Adrenal gland (tissue), 12 donors: ENCODE data around the gene UMPS. TPM values are rescaled to one million over a fixed set of nuclear protein-coding genes. Genes with fewer than 3 reads are reported as not detected.

Experiments used
- DNase-seq, 7 donors: peaks; one replicate each; pipeline ENCODE4 v3.0.0-alpha.2; 2019 to 2020
- H3K27ac ChIP-seq, 5 donors: fragments of 200-600 bp; sonication (generic) in 4 of 5; 1 replicate in 3 of 5; 2 replicates in 2 of 5; pipeline versions ENCODE4 v1.5.1 to v1.8.0; 2016 to 2020; ENCODE audit warnings: mild to moderate bottlenecking in 1 of 5
- H3K27me3 ChIP-seq: fragments of 200-600 bp; 2 replicates; pipeline ENCODE4 v1.8.0; 2021
- H3K36me3 ChIP-seq, 2 donors: fragments of 200-600 bp; replicated peaks in 1 of 2; 1 replicate in 1 of 2; 2 replicates in 1 of 2; pipeline versions ENCODE4 v1.5.1 to v1.8.0; 2018 to 2022
- H3K4me1 ChIP-seq, 2 donors: fragments of 200-600 bp; replicated peaks in 1 of 2; 1 replicate in 1 of 2; 2 replicates in 1 of 2; pipeline versions ENCODE4 v1.5.1 to v1.8.0; 2018 to 2021
- H3K4me3 ChIP-seq, 4 donors: fragments of 200-600 bp; sonication (generic) in 3 of 4; one replicate each; pipeline ENCODE4 v1.5.1; 2016 to 2018
- H3K9me3 ChIP-seq, 3 donors: fragments of 200-600 bp; sonication (generic) in 1 of 3; replicated peaks in 1 of 3; 1 replicate in 2 of 3; 2 replicates in 1 of 3; pipeline versions ENCODE4 v1.5.1 to v1.8.0; 2016 to 2021
- POLR2A ChIP-seq, 2 donors: fragments of 450-650 bp; IDR thresholded peaks; one replicate each; pipeline ENCODE4 v1.6.1; 2017; ENCODE audit warnings: antibody characterized with exemption in 2 of 2, mild to moderate bottlenecking in 2 of 2, moderate library complexity in 1 of 2
- WGBS, 4 donors: extraction: QIAGEN DNeasy Blood & Tissue Kit in 2 of 4; methylation state at CpG; one replicate each; pipeline versions ENCODE4 v1.1.5 to v1.1.7; 2013 to 2017; 5-methylcytosine and 5-hydroxymethylcytosine counted together
- intact Hi-C, 2 donors: fragments of 100-400 bp; cut with DNase I; formaldehyde crosslinking; loops; one replicate each; pipeline versions ENCODE4 v1.14.1 to v1.15.0; 2022 to 2023
- polyA plus RNA-seq, 3 donors: library from polyadenylated mRNA; stranded (reverse); fragments of 200-250 nt in 2 of 3; fragments of 350-450 nt in 1 of 3; fragmentation: Illumina TruSeq in 1 of 3; extraction: RNeasy Lipid Tissue Mini Kit (QIAGEN cat#74804) in 1 of 3; gene quantifications; one replicate each; pipeline ENCODE4 v1.2.3, GENCODE V29; 2013 to 2014
- total RNA-seq, 9 donors: library from RNA; depleted of rRNA in 4 of 9; stranded (reverse); fragments of >200 nt in 4 of 9; fragments of 120-200 nt in 1 of 9; fragmentation: NEBNext Ultra II Directional in 1 of 9; extraction: Animal tissue kit (Norgen Biotek cat#: 25700) in 1 of 9; gene quantifications; one replicate each; pipeline versions ENCODE4 v1.1.0 to v1.2.4, GENCODE V29; 2013 to 2023
- TF ChIP-seq, protein P1 (sequence below), 6 experiments: fragments of 450-650 bp in 4 of 6; fragments of 200-600 bp in 2 of 6; sonication (generic) in 1 of 6; IDR thresholded peaks; 1 replicate in 5 of 6; 2 replicates in 1 of 6; pipeline versions ENCODE4 v1.5.1 to v1.8.0; 2016 to 2021; ENCODE audit warnings: antibody characterized with exemption in 6 of 6, mild to moderate bottlenecking in 2 of 6, moderate library complexity in 1 of 6
- donor health status: healthy with polysubstance abuse.
- donor health status: Bipolar disorder and iron deficiency.
- donor health status: DM: yes; HTN: yes; CAD: no.
- donor health status: DM: no; HTN: no; CAD: no.
- donor health status: DM: no; HTN: no; CAD: no.
- donor health status: DM: yes; HTN: yes; CAD: no.

UMPS gene
- total and polyA plus RNA-seq, 12 donors, result 8.8 to 45.9 (median 26.8) TPM

DNA sequence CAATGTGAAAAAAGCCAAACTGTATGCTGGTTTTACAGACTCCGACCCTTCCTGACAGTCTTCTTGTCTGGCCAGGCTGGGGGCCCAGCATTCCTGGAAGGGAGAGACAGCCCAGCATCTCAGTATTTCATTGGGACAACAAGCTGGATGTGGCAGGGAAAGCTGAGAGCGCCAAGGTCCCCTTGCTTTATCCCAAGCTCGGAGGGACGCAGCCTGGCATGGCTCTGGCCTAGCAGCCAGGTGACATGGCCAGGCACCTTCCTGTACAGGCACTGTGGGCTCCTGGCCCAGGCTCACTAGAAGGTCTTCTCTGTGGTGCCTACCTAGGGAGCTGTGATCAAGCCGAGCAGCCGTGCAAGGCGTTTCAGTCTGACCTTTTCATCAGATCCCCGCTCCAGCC, 33.0 kb downstream of the UMPS start:
- TF ChIP-seq, protein P1, sequence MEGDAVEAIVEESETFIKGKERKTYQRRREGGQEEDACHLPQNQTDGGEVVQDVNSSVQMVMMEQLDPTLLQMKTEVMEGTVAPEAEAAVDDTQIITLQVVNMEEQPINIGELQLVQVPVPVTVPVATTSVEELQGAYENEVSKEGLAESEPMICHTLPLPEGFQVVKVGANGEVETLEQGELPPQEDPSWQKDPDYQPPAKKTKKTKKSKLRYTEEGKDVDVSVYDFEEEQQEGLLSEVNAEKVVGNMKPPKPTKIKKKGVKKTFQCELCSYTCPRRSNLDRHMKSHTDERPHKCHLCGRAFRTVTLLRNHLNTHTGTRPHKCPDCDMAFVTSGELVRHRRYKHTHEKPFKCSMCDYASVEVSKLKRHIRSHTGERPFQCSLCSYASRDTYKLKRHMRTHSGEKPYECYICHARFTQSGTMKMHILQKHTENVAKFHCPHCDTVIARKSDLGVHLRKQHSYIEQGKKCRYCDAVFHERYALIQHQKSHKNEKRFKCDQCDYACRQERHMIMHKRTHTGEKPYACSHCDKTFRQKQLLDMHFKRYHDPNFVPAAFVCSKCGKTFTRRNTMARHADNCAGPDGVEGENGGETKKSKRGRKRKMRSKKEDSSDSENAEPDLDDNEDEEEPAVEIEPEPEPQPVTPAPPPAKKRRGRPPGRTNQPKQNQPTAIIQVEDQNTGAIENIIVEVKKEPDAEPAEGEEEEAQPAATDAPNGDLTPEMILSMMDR (IDR thresholded peaks at IDR 0.05), result no peak
- no peak for TF ChIP-seq POLR2A (IDR thresholded peaks at IDR 0.05)
- Histone ChIP-seq H3K4me1 (peaks cover 0 to 18% of the 10 kb centered on the region in 2 donors), H3K36me3 (peaks cover 0 to 55% of the 10 kb centered on the region in 2 donors), H3K9me3 (no peaks in the 10 kb centered on the region), H3K27me3 (no peaks in the 10 kb centered on the region), H3K4me3 (no peak overlapping the region), H3K27ac (no peak overlapping the region)
- WGBS, 4 donors, result 87 to 95% (median 93%) methylated on average over 7 to 8 of the region's 8 CpGs
- intact Hi-C loops, result loop anchor here in 1 of 2 donors (5.0 kb wide), 1 partner anchor 139 kb away; no protein-coding TSS in a partner anchor
- DNase-seq, result peak in 2 of 7 donors; percentile 10 to 20

DNA sequence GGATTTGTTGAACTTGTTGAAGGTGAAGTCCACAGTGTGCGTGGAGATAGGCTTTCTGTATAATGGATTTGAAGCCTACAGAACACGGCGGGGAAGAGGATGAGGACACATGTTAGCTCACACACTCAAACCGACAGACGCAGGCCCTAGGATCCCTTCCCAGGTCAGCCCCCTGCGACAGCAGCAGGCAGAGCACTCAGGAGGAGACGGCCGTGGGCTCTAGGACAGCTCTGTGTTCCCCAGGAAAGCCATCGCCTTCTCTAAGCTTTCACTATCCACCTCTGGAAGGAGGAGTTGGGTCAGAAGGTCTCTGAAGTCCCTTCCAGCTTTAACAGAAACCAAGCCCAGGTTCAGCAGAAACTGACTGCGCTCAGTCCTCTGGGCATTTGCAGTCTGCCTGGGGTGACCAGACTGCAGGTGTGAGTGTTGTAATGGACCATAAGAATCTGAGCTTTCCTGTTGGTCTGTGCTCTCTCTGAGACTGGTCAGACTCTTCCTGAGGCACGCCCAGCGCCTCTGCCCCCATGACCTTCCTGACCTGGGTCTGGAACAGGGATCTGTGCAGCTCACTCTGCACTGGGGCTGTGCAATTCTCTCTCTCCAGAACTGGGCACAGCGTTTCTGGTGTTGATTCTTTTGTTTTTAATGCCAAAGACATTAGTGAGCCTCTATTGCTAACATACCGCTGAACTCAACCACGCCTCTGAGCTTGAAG, 33.5 kb downstream of the UMPS start:
- Histone ChIP-seq H3K27ac (no peak overlapping the region), H3K4me1 (peaks cover 0 to 18% of the 10 kb centered on the region in 2 donors), H3K4me3 (no peak overlapping the region), H3K27me3 (no peaks in the 10 kb centered on the region), H3K9me3 (no peaks in the 10 kb centered on the region), H3K36me3 (peaks cover 0 to 61% of the 10 kb centered on the region in 2 donors)
- TF ChIP-seq POLR2A (IDR thresholded peaks at IDR 0.05), result no peak
- TF ChIP-seq, protein P1 (IDR thresholded peaks at IDR 0.05), result no peak
- 93 to 96% (median 94%) methylated on average over 14 to 15 of the region's 15 CpGs for WGBS, 4 donors
- DNase-seq, result peak in 1 of 7 donors; percentile 10
- intact Hi-C loops, result loop anchor here in 1 of 2 donors (5.0 kb wide), 1 partner anchor 138 kb away; no protein-coding TSS in a partner anchor

DNA sequence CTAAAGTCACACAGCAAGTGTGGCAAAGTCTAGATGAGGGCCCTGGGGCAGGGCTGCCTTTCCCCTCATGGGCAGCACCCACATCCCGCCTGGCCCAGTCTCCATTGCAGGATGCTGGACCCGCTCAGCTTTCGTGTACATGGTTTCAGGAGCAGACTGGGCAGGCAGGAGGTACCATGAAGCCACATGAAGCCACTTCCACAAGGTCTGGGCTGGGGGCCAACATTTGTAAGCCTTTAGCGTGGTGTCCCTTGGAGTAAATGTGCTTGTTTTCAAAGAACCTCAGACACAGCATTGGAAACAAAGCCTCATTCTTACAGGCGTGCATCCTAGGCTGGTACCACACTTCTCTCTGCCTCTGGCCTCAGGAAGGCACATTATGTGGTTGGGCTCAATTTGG, 34.5 kb downstream of the UMPS start:
- H3K36me3 ChIP-seq, result peaks cover 0 to 63% of the 10 kb centered on the region in 2 donors
- WGBS, 4 donors, result 80 to 95% (median 85%) methylated on average over 2 to 5 of the region's 5 CpGs
- intact Hi-C loops, result loop anchor here in 1 of 2 donors (5.0 kb wide), 1 partner anchor 138 kb away; no protein-coding TSS in a partner anchor

DNA sequence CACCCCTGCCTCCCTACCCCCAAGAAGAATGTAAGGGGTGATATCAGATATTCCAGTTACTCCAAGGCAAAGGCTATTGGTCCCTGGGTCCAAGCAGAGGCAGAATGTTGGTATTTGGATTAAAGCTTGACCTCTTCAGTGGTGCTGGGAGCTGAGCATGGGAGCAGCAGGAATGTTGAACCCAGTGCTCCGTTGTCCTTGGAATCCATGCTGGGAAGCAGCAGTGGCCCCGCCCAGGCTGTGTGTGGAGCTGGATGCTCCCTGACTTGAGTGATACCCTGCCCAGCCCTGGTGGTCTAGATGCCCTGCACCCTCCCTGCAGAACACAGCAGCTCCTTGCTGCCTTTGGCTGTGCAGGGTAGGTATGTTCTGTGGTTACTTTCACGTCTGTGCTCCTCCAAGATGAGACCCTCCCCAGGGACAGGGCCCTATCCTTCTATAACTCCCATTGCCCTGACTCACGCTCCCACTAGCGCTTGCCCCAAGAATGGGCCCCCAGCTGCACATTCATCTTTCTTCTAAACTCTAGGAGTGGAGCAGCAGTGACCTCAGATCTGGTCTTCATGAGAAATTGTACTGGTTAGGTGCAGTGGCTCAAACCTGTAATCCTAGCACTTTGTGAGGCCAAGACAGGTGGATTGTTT, 35.1 kb downstream of the UMPS start:
- peaks cover 0 to 21% of the 10 kb centered on the region in 2 donors for H3K4me1 ChIP-seq
- intact Hi-C loops, result no loop called here
- no peak overlapping the region for H3K4me3 ChIP-seq
- no peak for TF ChIP-seq POLR2A (IDR thresholded peaks at IDR 0.05)
- TF ChIP-seq, protein P1 (IDR thresholded peaks at IDR 0.05), result no peak
- H3K36me3 ChIP-seq, result peaks cover 0 to 63% of the 10 kb centered on the region in 2 donors
- H3K27ac ChIP-seq, result no peak overlapping the region
- no peak for DNase-seq
- 85 to 96% (median 92%) methylated on average over 5 of the region's 5 CpGs for WGBS, 4 donors
- no peaks in the 10 kb centered on the region for H3K9me3 ChIP-seq
- H3K27me3 ChIP-seq, result no peaks in the 10 kb centered on the region

More for the DNA sequence above, 34.5 kb downstream of the UMPS start:
- Histone ChIP-seq H3K4me3 (no peak overlapping the region), H3K27ac (no peak overlapping the region), H3K27me3 (no peaks in the 10 kb centered on the region), H3K4me1 (peaks cover 0 to 18% of the 10 kb centered on the region in 2 donors), H3K9me3 (no peaks in the 10 kb centered on the region)
- TF ChIP-seq, protein P1 (IDR thresholded peaks at IDR 0.05), result no peak
- no peak for TF ChIP-seq POLR2A (IDR thresholded peaks at IDR 0.05)
- no peak for DNase-seq
